HG02763 (cell line): Measurements from ENCODE around the gene SORT1.

Experiments used
- ATAC-seq: cut with Tn5 transposase; IDR thresholded peaks from one replicate; pipeline ENCODE4 v1.9.1; 2021; ENCODE audit warnings: mild to moderate bottlenecking, moderate library complexity; ENCODE audit not compliant: unreplicated experiment

Gene SORT1

GRCh38 chr1:109263597-109264378 lies 133.9 kb downstream of the SORT1 start:
- ATAC-seq: no peak

- ATAC-seq: no peak
Measured at GRCh38 chr1:109263234-109263596, 134.5 kb downstream of the SORT1 start.

- ATAC-seq: no peak
Measured at GRCh38 chr1:109262231-109263055, 135.3 kb downstream of the SORT1 start.

GRCh38 chr1:109261578-109261977 lies 136.1 kb downstream of the SORT1 start:
- ATAC-seq: no peak

GRCh38 chr1:109261006-109261405 lies 136.7 kb downstream of the SORT1 start:
- no peak for ATAC-seq

- no peak for ATAC-seq
Measured at GRCh38 chr1:109259674-109260557, 137.8 kb downstream of the SORT1 start.
